HUES64 (cell line): ENCODE measurements around the gene DMAP1. TPM values are rescaled to one million over a fixed set of nuclear protein-coding genes. Genes with fewer than 3 reads are reported as not detected.
"Not testable (repeated sequence)": the region's sequence is repeated elsewhere in the genome, so short reads cannot be mapped to it uniquely, and the experiment has no call there.

Experiments used
- H3K27ac ChIP-seq: 2 replicates; pipeline ENCODE4 v1.7.0; 2013; ENCODE audit warnings: low read depth, low read length, inconsistent platforms
- H3K27me3 ChIP-seq: 2 replicates; pipeline ENCODE4 v1.6.1; 2013; ENCODE audit warnings: mild to moderate bottlenecking, low read length; ENCODE audit not compliant: insufficient read depth
- H3K36me3 ChIP-seq: 2 replicates; pipeline ENCODE4 v1.6.1; 2013; ENCODE audit warnings: mild to moderate bottlenecking, low read length; ENCODE audit not compliant: insufficient read depth
- H3K4me1 ChIP-seq: 2 replicates; pipeline ENCODE4 v1.6.1; 2013; ENCODE audit warnings: mild to moderate bottlenecking, low read length, moderate library complexity; ENCODE audit not compliant: insufficient read depth
- H3K4me3 ChIP-seq: 2 replicates; pipeline ENCODE4 v1.5.1; 2013; ENCODE audit warnings: mild to moderate bottlenecking, low read length, moderate library complexity
- H3K9ac ChIP-seq: 2 replicates; pipeline ENCODE4 v1.6.1; 2013; ENCODE audit warnings: mild to moderate bottlenecking, low read depth, low read length
- H3K9me3 ChIP-seq: 2 replicates; pipeline ENCODE4 v1.6.1; 2013; ENCODE audit warnings: low read depth, low read length; ENCODE audit not compliant: insufficient read depth
- WGBS: fragments of 150-250, 120-280 bp; methylation state at CpG from one replicate; pipeline ENCODE4 v1.1.7; 2013; ENCODE audit warnings: missing lambda C conversion rate; 5-methylcytosine and 5-hydroxymethylcytosine counted together
- polyA plus RNA-seq, 2 experiments: library from polyadenylated mRNA; stranded (reverse); fragments of 50-300 nt; gene quantifications; one replicate each; pipeline ENCODE4 v1.2.3, GENCODE V29; 2013

The DMAP1 gene
- 41.6 TPM for polyA plus RNA-seq (2013, experiment 1 of 2)
- polyA plus RNA-seq (2013, experiment 2 of 2) = 37.8 TPM

GRCh38 chr1:44213222-44214112, at the start of gene DMAP1:
TSS of gene DMAP1 (plus strand) at chr1:44213471. CDS start at chr1:44213754, 283 bp downstream.
- no peaks in the 10 kb centered on the region for H3K27me3 ChIP-seq
- 1% methylated on average over 44 of the region's 44 CpGs for WGBS
- peaks cover 38% of the 10 kb centered on the region for H3K36me3 ChIP-seq
- H3K4me3 ChIP-seq = peak within 1 kb of the TSS; percentile 90
- peak within 1 kb of the TSS; percentile 54; the same call in 1 of the 2 replicates for H3K27ac ChIP-seq
- no peaks in the 10 kb centered on the region for H3K4me1 ChIP-seq
- peak within 1 kb of the TSS; percentile 74 for H3K9ac ChIP-seq
- no peaks in the 10 kb centered on the region for H3K9me3 ChIP-seq

- Histone ChIP-seq H3K4me3 (no peak overlapping the region), H3K27me3 (no peaks in the 10 kb centered on the region), H3K4me1 (no peaks in the 10 kb centered on the region), H3K27ac (no peak overlapping the region), H3K9me3 (peaks cover 4% of the 10 kb centered on the region; the same call in 1 of the 2 replicates), H3K36me3 (no peaks in the 10 kb centered on the region), H3K9ac (no peak overlapping the region)
- WGBS = 90% methylated on average over 5 of the region's 5 CpGs
Measured at GRCh38 chr1:44168520-44169098, 44.7 kb upstream of the DMAP1 start.

- peaks cover 19% of the 10 kb centered on the region for H3K9me3 ChIP-seq
- 95% methylated on average over 3 of the region's 3 CpGs for WGBS
- H3K9ac ChIP-seq = no peak overlapping the region
- no peaks in the 10 kb centered on the region for H3K27me3 ChIP-seq
- no peaks in the 10 kb centered on the region for H3K4me1 ChIP-seq
- no peak overlapping the region for H3K27ac ChIP-seq
- H3K36me3 ChIP-seq = no peaks in the 10 kb centered on the region
- H3K4me3 ChIP-seq = no peak overlapping the region
Measured at GRCh38 chr1:44170281-44170823, 42.9 kb upstream of the DMAP1 start.

GRCh38 chr1:44174630-44175029, 38.6 kb upstream of the DMAP1 start:
- no peak overlapping the region for H3K27ac ChIP-seq
- H3K36me3 ChIP-seq = no peaks in the 10 kb centered on the region
- no peaks in the 10 kb centered on the region for H3K4me1 ChIP-seq
- H3K27me3 ChIP-seq = no peaks in the 10 kb centered on the region
- no peak overlapping the region for H3K4me3 ChIP-seq
- no peak overlapping the region for H3K9ac ChIP-seq
- WGBS = 95% methylated on average over 1 of the region's 1 CpG
- peaks cover 52% of the 10 kb centered on the region for H3K9me3 ChIP-seq

- no peaks in the 10 kb centered on the region for H3K4me1 ChIP-seq
- WGBS = 86% methylated on average over 8 of the region's 8 CpGs
- H3K27ac ChIP-seq = no peak overlapping the region
- H3K4me3 ChIP-seq = no peak overlapping the region
- no peaks in the 10 kb centered on the region for H3K9me3 ChIP-seq
- no peak overlapping the region for H3K9ac ChIP-seq
- H3K36me3 ChIP-seq = no peaks in the 10 kb centered on the region
- no peaks in the 10 kb centered on the region for H3K27me3 ChIP-seq
Measured at GRCh38 chr1:44200336-44200735, 12.9 kb upstream of the DMAP1 start.

- not testable (repeated sequence) for H3K9ac ChIP-seq, H3K9me3 ChIP-seq, H3K27me3 ChIP-seq, H3K36me3 ChIP-seq, H3K27ac ChIP-seq, H3K4me1 ChIP-seq, H3K4me3 ChIP-seq
- no CpG with 5 or more reads among the region's 5 CpGs for WGBS
Measured at GRCh38 chr1:44206545-44206944, 6.7 kb upstream of the DMAP1 start.

- no peak overlapping the region for H3K27ac ChIP-seq
- no peak overlapping the region for H3K9ac ChIP-seq
- no peaks in the 10 kb centered on the region for H3K36me3 ChIP-seq
- H3K9me3 ChIP-seq = no peaks in the 10 kb centered on the region
- H3K4me3 ChIP-seq = no peak overlapping the region
- H3K4me1 ChIP-seq = no peaks in the 10 kb centered on the region
- H3K27me3 ChIP-seq = no peaks in the 10 kb centered on the region
Measured at GRCh38 chr1:44208226-44208625, 5.0 kb upstream of the DMAP1 start.

GRCh38 chr1:44210595-44210994, 2.7 kb upstream of the DMAP1 start:
- no peaks in the 10 kb centered on the region for H3K9me3 ChIP-seq

GRCh38 chr1:44212355-44213221, 683 bp upstream of the DMAP1 start:
- 73% methylated on average over 9 of the region's 9 CpGs for WGBS
- H3K27ac ChIP-seq = no peak overlapping the region

More at GRCh38 chr1:44210595-44210994, 2.7 kb upstream of the DMAP1 start:
- Histone ChIP-seq H3K27me3 (no peaks in the 10 kb centered on the region), H3K9ac (no peak overlapping the region), H3K4me1 (no peaks in the 10 kb centered on the region), H3K27ac (no peak overlapping the region), H3K36me3 (peaks cover 12% of the 10 kb centered on the region), H3K4me3 (no peak overlapping the region)
- WGBS = no CpG with 5 or more reads among the region's 1 CpG

GRCh38 chr1:44217809-44218410, 4.6 kb downstream of the DMAP1 start:
- Histone ChIP-seq H3K27ac (no peak overlapping the region), H3K9me3 (no peaks in the 10 kb centered on the region), H3K4me3 (no peak overlapping the region), H3K36me3 (peaks cover 72% of the 10 kb centered on the region), H3K9ac (no peak overlapping the region), H3K27me3 (no peaks in the 10 kb centered on the region), H3K4me1 (no peaks in the 10 kb centered on the region)
- 89% methylated on average over 4 of the region's 4 CpGs for WGBS

More at GRCh38 chr1:44212355-44213221, 683 bp upstream of the DMAP1 start:
- Histone ChIP-seq H3K9ac (peak overlapping the region; percentile 40; the same call in 1 of the 2 replicates), H3K27me3 (no peaks in the 10 kb centered on the region), H3K9me3 (no peaks in the 10 kb centered on the region), H3K4me1 (no peaks in the 10 kb centered on the region), H3K4me3 (peak overlapping the region; percentile 90), H3K36me3 (peaks cover 31% of the 10 kb centered on the region)
